H9 (cell line): ENCODE measurements around the gene FBXL19. TPM values are rescaled to one million over a fixed set of nuclear protein-coding genes. Genes with fewer than 3 reads are reported as not detected.

Experiments
- DNase-seq: peaks from one replicate; pipeline ENCODE4 v3.0.0-alpha.2; 2017
- H2AFZ ChIP-seq: one replicate; pipeline ENCODE4 v1.6.1; 2013; ENCODE audit warnings: mild to moderate bottlenecking, low read length, control low read depth, moderate library complexity
- H2AK5ac ChIP-seq: 2 replicates; pipeline ENCODE4 v1.6.1; 2013; ENCODE audit warnings: low read length, control low read depth, mixed read lengths; ENCODE audit not compliant: insufficient read length
- H2BK120ac ChIP-seq: one replicate; pipeline ENCODE4 v1.6.1; 2013; ENCODE audit warnings: low read depth, mild to moderate bottlenecking, low read length, control low read depth, inconsistent platforms; ENCODE audit not compliant: poor library complexity, severe bottlenecking
- H2BK12ac ChIP-seq: 2 replicates; pipeline ENCODE4 v1.6.1; 2013; ENCODE audit warnings: low read length, control low read depth, mixed read lengths, low read depth; ENCODE audit not compliant: insufficient read length
- H2BK15ac ChIP-seq: 2 replicates; pipeline ENCODE4 v1.6.1; 2013; ENCODE audit warnings: low read depth, low read length, control low read depth
- H2BK20ac ChIP-seq: one replicate; pipeline ENCODE4 v1.6.1; 2013; ENCODE audit warnings: low read depth, mild to moderate bottlenecking, low read length, control low read depth, inconsistent platforms; ENCODE audit not compliant: poor library complexity, severe bottlenecking
- H2BK5ac ChIP-seq: 2 replicates; pipeline ENCODE4 v1.6.1; 2013; ENCODE audit warnings: low read length, control low read depth, mixed read lengths; ENCODE audit not compliant: insufficient read length
- H3K14ac ChIP-seq: 2 replicates; pipeline ENCODE4 v1.6.1; 2013; ENCODE audit warnings: low read length, control low read depth; ENCODE audit not compliant: insufficient read depth
- H3K18ac ChIP-seq: 2 replicates; pipeline ENCODE4 v1.6.1; 2013; ENCODE audit warnings: low read depth, mild to moderate bottlenecking, mixed read lengths, low read length, control low read depth; ENCODE audit not compliant: insufficient read length
- H3K23ac ChIP-seq: 2 replicates; pipeline ENCODE4 v1.6.1; 2013; ENCODE audit warnings: low read length, control low read depth, mixed read lengths, low read depth; ENCODE audit not compliant: insufficient read length
- H3K23me2 ChIP-seq: 2 replicates; pipeline ENCODE4 v1.6.1; 2013; ENCODE audit warnings: low read depth, mild to moderate bottlenecking, mixed read lengths, low read length, control low read depth; ENCODE audit not compliant: insufficient read length, poor library complexity, severe bottlenecking
- H3K27ac ChIP-seq: 2 replicates; pipeline ENCODE4 v1.5.1; 2013; ENCODE audit warnings: low read length, control low read depth, mixed read lengths, low read depth; ENCODE audit not compliant: insufficient read length
- H3K27me3 ChIP-seq: 2 replicates; pipeline ENCODE4 v1.6.1; 2013; ENCODE audit warnings: low read length, control low read depth, inconsistent platforms; ENCODE audit not compliant: insufficient read depth
- H3K4ac ChIP-seq: 2 replicates; pipeline ENCODE4 v1.6.1; 2013; ENCODE audit warnings: low read depth, mild to moderate bottlenecking, control low read depth, inconsistent platforms, low read length, moderate library complexity
- H3K4me1 ChIP-seq: 2 replicates; pipeline ENCODE4 v1.6.1; 2013; ENCODE audit warnings: low read length, control low read depth, inconsistent platforms; ENCODE audit not compliant: insufficient read depth
- H3K4me2 ChIP-seq: 2 replicates; pipeline ENCODE4 v1.6.1; 2013; ENCODE audit warnings: low read length, control low read depth, mixed read lengths; ENCODE audit not compliant: insufficient read length, insufficient read depth
- H3K56ac ChIP-seq: 2 replicates; pipeline ENCODE4 v1.6.1; 2013; ENCODE audit warnings: low read depth, mild to moderate bottlenecking, mixed read lengths, low read length, control low read depth; ENCODE audit not compliant: insufficient read length
- H3K79me1 ChIP-seq: 2 replicates; pipeline ENCODE4 v1.6.1; 2013; ENCODE audit warnings: low read depth, mild to moderate bottlenecking, moderate library complexity, low read length, control low read depth, inconsistent platforms; ENCODE audit not compliant: insufficient read depth, poor library complexity, severe bottlenecking
- H3K79me2 ChIP-seq: 2 replicates; pipeline ENCODE4 v1.6.1; 2013; ENCODE audit warnings: low read length, control low read depth, inconsistent platforms; ENCODE audit not compliant: insufficient read depth
- H3K9ac ChIP-seq: 2 replicates; pipeline ENCODE4 v1.6.1; 2013; ENCODE audit warnings: low read length, control low read depth, mixed read lengths; ENCODE audit not compliant: insufficient read length; ENCODE audit errors: extremely low read depth
- H3K9me3 ChIP-seq: one replicate; pipeline ENCODE4 v1.6.1; 2013; ENCODE audit warnings: low read depth, low read length, inconsistent platforms; ENCODE audit not compliant: control insufficient read depth
- H3T11ph ChIP-seq: one replicate; pipeline ENCODE4 v1.6.1; 2013; ENCODE audit warnings: mild to moderate bottlenecking, low read length, control low read depth, inconsistent platforms
- H4K20me1 ChIP-seq: one replicate; pipeline ENCODE4 v1.6.1; 2013; ENCODE audit not compliant: control insufficient read depth, insufficient read length, insufficient read depth
- H4K5ac ChIP-seq: 2 replicates; pipeline ENCODE4 v1.6.1; 2013; ENCODE audit warnings: low read depth, mild to moderate bottlenecking, mixed read lengths, low read length, control low read depth; ENCODE audit not compliant: insufficient read length
- H4K8ac ChIP-seq: replicated peaks from 2 replicates; pipeline ENCODE4 v1.6.1; 2013; ENCODE audit warnings: low read length, control low read depth, mixed read lengths, low read depth; ENCODE audit not compliant: insufficient read length
- H4K91ac ChIP-seq: 2 replicates; pipeline ENCODE4 v1.6.1; 2013; ENCODE audit warnings: low read depth, mild to moderate bottlenecking, moderate library complexity, mixed read lengths, low read length, control low read depth; ENCODE audit not compliant: insufficient read length
- H3K27ac Mint-ChIP-seq, 3 experiments: 2 replicates in 2 of 3; 3 replicates in 1 of 3; pipeline ENCODE4 v1.8.0; 2020 to 2021; ENCODE audit warnings: mixed read lengths in 3 of 3, mild to moderate bottlenecking in 1 of 3, moderate library complexity in 1 of 3
- H3K27me3 Mint-ChIP-seq: 2 replicates; pipeline ENCODE4 v1.8.0; 2021; ENCODE audit warnings: low read depth, mild to moderate bottlenecking, moderate library complexity, mixed read lengths
- H3K36me3 Mint-ChIP-seq, 3 experiments: 2 replicates in 2 of 3; 3 replicates in 1 of 3; pipeline ENCODE4 v1.8.0; 2020 to 2021; ENCODE audit warnings: low read depth in 3 of 3, mixed read lengths in 3 of 3; ENCODE audit not compliant: insufficient read depth in 1 of 3
- H3K4me1 Mint-ChIP-seq, 2 experiments: 2 replicates each; pipeline ENCODE4 v1.8.0; 2020; ENCODE audit warnings: mixed read lengths in 2 of 2
- H3K4me3 Mint-ChIP-seq, 2 experiments: 2 replicates in 1 of 2; 3 replicates in 1 of 2; pipeline ENCODE4 v1.8.0; 2020 to 2021; ENCODE audit warnings: mild to moderate bottlenecking in 2 of 2, mixed read lengths in 2 of 2, moderate library complexity in 1 of 2
- H3K9me3 Mint-ChIP-seq, 2 experiments: 2 replicates in 1 of 2; 3 replicates in 1 of 2; pipeline ENCODE4 v1.8.0; 2020; ENCODE audit warnings: mild to moderate bottlenecking in 2 of 2, mixed read lengths in 2 of 2, moderate library complexity in 1 of 2
- CTCF ChIP-seq: fragments of 200-600 bp; sonication (generic); conservative IDR thresholded peaks from 3 replicates; pipeline ENCODE4 v1.8.0; 2021; ENCODE audit warnings: antibody characterized with exemption, mild to moderate bottlenecking
- WGBS: extraction: QIAGEN DNeasy Blood & Tissue Kit; methylation state at CpG from one replicate; pipeline ENCODE4 v1.1.7; 2013; ENCODE audit warnings: missing lambda C conversion rate, low lambda C conversion rate, mixed read lengths; ENCODE audit not compliant: insufficient read length; ENCODE audit errors: extremely low coverage; 5-methylcytosine and 5-hydroxymethylcytosine counted together
- total RNA-seq: library from RNA; stranded (reverse); gene quantifications from 2 replicates; pipeline ENCODE4 v1.2.1, GENCODE V29; 2021

The FBXL19 gene
- total RNA-seq, 1 experiment from 2014 or later: 66.8 TPM

GRCh38 chr16:30987581-30988190, 64.3 kb downstream of the FBXL19 start:
- Histone ChIP-seq H4K20me1 (no peaks in the 10 kb centered on the region), H4K8ac (no peak overlapping the region), H3K18ac (no peak overlapping the region), H3K4ac (no peak overlapping the region), H3K4me1 (no peaks in the 10 kb centered on the region), H3K9me3 (no peaks in the 10 kb centered on the region), H2AFZ (no peak overlapping the region), H2BK12ac (no peak overlapping the region), H3K79me2 (no peaks in the 10 kb centered on the region), H3K27ac (no peak overlapping the region), H3K27me3 (no peaks in the 10 kb centered on the region), H3K23ac (no peak overlapping the region), H3K14ac (no peak overlapping the region), H3T11ph (no peak overlapping the region), H4K5ac (no peak overlapping the region), H3K79me1 (no peaks in the 10 kb centered on the region), H2AK5ac (no peak overlapping the region), H2BK120ac (no peak overlapping the region), H2BK20ac (no peak overlapping the region), H2BK5ac (no peak overlapping the region), H3K23me2 (no peaks in the 10 kb centered on the region), H3K4me2 (no peak overlapping the region), H3K9ac (no peak overlapping the region), H3K56ac (no peak overlapping the region), H2BK15ac (no peak overlapping the region), H4K91ac (no peak overlapping the region)
- no peak overlapping the region for H3K4me3 Mint-ChIP-seq
- no peak for TF ChIP-seq CTCF
- no peak overlapping the region for H3K27ac Mint-ChIP-seq
- WGBS: no CpG with 5 or more reads among the region's 30 CpGs
- H3K27me3 Mint-ChIP-seq: no peaks in the 10 kb centered on the region; the same call in 1 of the 2 replicates
- H3K4me1 Mint-ChIP-seq: peaks cover 5 to 10% of the 10 kb centered on the region in 2 experiments
- peaks cover 2 to 23% (median 15%) of the 10 kb centered on the region in 3 experiments; a peak in 6 of 7 replicates for H3K36me3 Mint-ChIP-seq
- DNase-seq: no peak
- H3K9me3 Mint-ChIP-seq: no peaks in the 10 kb centered on the region
